ENCODE results near the gene CECR2. TPM values are rescaled to one million over a fixed set of nuclear protein-coding genes. Genes with fewer than 3 reads are reported as not detected.

CECR2 gene
- total and polyA plus RNA-seq, 12 donors: 1.1 to 9.1 (median 6.3) TPM

DNA sequence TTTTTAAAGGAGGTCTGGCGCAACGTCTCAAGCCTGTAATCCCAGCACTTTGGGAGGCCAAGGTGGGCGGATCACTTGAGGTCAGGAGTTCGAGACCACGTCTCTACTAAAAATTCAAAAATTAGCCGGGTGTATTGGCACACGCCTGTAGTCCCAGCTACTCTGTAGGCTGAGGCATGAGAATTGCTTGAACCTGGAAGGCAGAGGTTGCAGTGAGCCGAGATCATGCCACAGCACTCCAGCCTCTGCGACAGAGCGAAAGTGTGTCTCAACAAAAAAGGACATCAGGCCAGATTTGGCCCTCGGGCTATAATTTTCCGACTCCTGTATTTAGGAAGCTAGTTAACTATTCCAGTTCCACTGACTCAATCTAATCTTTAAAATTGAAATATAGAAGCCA lies 115.3 kb downstream of the CECR2 start:
- Histone ChIP-seq H3K27me3 (no peaks in the 10 kb centered on the region), H3K27ac (peak overlapping the region in 5 of 10 donors; percentile 3 to 65 (median 28)), H3K36me3 (no peaks in the 10 kb centered on the region), H3K4me1 (peaks cover 0 to 13% (median 0%) of the 10 kb centered on the region in 9 donors), H3K9me3 (no peaks in the 10 kb centered on the region), H3K4me3 (no peak overlapping the region)
- intact Hi-C loops (cut with DNase I): loop anchor here in 1 of 10 donors (10.0 kb wide), 1 partner anchor 110 kb away; no protein-coding TSS in a partner anchor
- ATAC-seq (peak in 3 of 8 donors; percentile 32 to 66 (median 47)), DNase-seq (no peak)
- TF ChIP-seq, protein P1, sequence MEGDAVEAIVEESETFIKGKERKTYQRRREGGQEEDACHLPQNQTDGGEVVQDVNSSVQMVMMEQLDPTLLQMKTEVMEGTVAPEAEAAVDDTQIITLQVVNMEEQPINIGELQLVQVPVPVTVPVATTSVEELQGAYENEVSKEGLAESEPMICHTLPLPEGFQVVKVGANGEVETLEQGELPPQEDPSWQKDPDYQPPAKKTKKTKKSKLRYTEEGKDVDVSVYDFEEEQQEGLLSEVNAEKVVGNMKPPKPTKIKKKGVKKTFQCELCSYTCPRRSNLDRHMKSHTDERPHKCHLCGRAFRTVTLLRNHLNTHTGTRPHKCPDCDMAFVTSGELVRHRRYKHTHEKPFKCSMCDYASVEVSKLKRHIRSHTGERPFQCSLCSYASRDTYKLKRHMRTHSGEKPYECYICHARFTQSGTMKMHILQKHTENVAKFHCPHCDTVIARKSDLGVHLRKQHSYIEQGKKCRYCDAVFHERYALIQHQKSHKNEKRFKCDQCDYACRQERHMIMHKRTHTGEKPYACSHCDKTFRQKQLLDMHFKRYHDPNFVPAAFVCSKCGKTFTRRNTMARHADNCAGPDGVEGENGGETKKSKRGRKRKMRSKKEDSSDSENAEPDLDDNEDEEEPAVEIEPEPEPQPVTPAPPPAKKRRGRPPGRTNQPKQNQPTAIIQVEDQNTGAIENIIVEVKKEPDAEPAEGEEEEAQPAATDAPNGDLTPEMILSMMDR (IDR thresholded peaks at IDR 0.05): no peak
- 75 to 80% methylated on average over 12 of the region's 12 CpGs for WGBS, 2 donors

DNA sequence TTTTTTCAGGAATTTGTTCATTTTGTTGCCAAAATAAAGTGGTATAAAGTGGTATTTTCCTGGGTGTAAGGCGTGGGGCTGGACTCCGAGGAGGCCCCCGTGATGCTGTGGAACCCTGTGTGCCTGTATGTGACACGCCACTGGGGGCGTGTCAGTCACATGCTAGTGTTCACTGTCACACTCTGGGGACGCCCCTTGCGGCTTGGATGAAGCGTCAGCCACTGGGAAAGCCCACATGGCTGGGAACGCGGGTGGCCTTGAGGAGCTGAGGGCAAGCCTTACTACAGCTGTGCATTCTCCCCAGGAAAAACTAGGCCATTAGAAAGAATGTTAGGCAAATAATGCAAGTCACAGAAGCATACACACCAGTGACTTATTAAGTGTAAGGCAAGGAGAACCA lies 117.1 kb downstream of the CECR2 start:
- peaks cover 0 to 13% (median 0%) of the 10 kb centered on the region in 9 donors for H3K4me1 ChIP-seq
- H3K27me3 ChIP-seq: no peaks in the 10 kb centered on the region
- TF ChIP-seq, protein P1 (IDR thresholded peaks at IDR 0.05): no peak
- no peak overlapping the region for H3K27ac ChIP-seq
- H3K4me3 ChIP-seq: no peak overlapping the region
- 80 to 82% methylated on average over 10 of the region's 10 CpGs for whole genome bisulfite sequencing, 2 donors
- ATAC-seq (no peak), DNase-seq (no peak)
- intact Hi-C loops (cut with DNase I): loop anchor here in 1 of 10 donors (10.0 kb wide), 1 partner anchor 112 kb away; no protein-coding TSS in a partner anchor
- H3K9me3 ChIP-seq: no peaks in the 10 kb centered on the region
- no peaks in the 10 kb centered on the region for H3K36me3 ChIP-seq

- no peaks in the 10 kb centered on the region for H3K36me3 ChIP-seq
- TF ChIP-seq, protein P1 (IDR thresholded peaks at IDR 0.05): no peak
- H3K27me3 ChIP-seq: no peaks in the 10 kb centered on the region
- H3K27ac ChIP-seq: no peak overlapping the region
- intact Hi-C loops (cut with DNase I): loop anchor here in 1 of 10 donors (10.0 kb wide), 1 partner anchor 112 kb away; no protein-coding TSS in a partner anchor
- H3K4me3 ChIP-seq: no peak overlapping the region
- DNase-seq (no peak), ATAC-seq (no peak)
- peaks cover 0 to 14% (median 1%) of the 10 kb centered on the region in 9 donors for H3K4me1 ChIP-seq
- 86 to 93% methylated on average over 10 of the region's 10 CpGs for WGBS, 2 donors
- no peaks in the 10 kb centered on the region for H3K9me3 ChIP-seq
Observed at GRCh38 chr22:17486719-17487118, 117.5 kb downstream of the CECR2 start.

- intact Hi-C loops (cut with DNase I): loop anchor here in 1 of 10 donors (10.0 kb wide), 1 partner anchor 114 kb away; no protein-coding TSS in a partner anchor
- TF ChIP-seq, protein P1 (IDR thresholded peaks at IDR 0.05): no peak
- H3K4me1 ChIP-seq: peaks cover 0 to 26% (median 14%) of the 10 kb centered on the region in 9 donors
- WGBS, 2 donors: 69 to 89% methylated on average over 6 of the region's 6 CpGs
- H3K36me3 ChIP-seq: no peaks in the 10 kb centered on the region
- H3K27ac ChIP-seq: no peak overlapping the region
- H3K4me3 ChIP-seq: no peak overlapping the region
- no peak for DNase-seq
- no peaks in the 10 kb centered on the region for H3K9me3 ChIP-seq
- ATAC-seq: no peak
- H3K27me3 ChIP-seq: no peaks in the 10 kb centered on the region
Observed at GRCh38 chr22:17489101-17489500, 119.8 kb downstream of the CECR2 start.
